Measurements from ENCODE around the gene DNAH9.

GRCh38 chr17:11558681-11559234, 39.5 kb upstream of the DNAH9 start:
- TF ChIP-seq, protein P1, sequence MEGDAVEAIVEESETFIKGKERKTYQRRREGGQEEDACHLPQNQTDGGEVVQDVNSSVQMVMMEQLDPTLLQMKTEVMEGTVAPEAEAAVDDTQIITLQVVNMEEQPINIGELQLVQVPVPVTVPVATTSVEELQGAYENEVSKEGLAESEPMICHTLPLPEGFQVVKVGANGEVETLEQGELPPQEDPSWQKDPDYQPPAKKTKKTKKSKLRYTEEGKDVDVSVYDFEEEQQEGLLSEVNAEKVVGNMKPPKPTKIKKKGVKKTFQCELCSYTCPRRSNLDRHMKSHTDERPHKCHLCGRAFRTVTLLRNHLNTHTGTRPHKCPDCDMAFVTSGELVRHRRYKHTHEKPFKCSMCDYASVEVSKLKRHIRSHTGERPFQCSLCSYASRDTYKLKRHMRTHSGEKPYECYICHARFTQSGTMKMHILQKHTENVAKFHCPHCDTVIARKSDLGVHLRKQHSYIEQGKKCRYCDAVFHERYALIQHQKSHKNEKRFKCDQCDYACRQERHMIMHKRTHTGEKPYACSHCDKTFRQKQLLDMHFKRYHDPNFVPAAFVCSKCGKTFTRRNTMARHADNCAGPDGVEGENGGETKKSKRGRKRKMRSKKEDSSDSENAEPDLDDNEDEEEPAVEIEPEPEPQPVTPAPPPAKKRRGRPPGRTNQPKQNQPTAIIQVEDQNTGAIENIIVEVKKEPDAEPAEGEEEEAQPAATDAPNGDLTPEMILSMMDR (IDR thresholded peaks at IDR 0.05) = no peak
- no peak for TF ChIP-seq POLR2A (IDR thresholded peaks at IDR 0.05)

All from body of pancreas (tissue), 4 donors.